HFF-Myc (cell line): Measurements from ENCODE around the gene EPHA3.

Source experiments
- DNase-seq: peaks from one replicate; pipeline ENCODE4 v3.0.0-alpha.2; 2011; ENCODE audit warnings: low read depth; ENCODE audit errors: extremely low read depth
- H3K4me3 ChIP-seq: replicated peaks from 2 replicates; pipeline ENCODE4 v1.5.1; 2011; ENCODE audit warnings: low read depth, mild to moderate bottlenecking, control low read depth, low read length
- TF ChIP-seq, protein P1 (sequence below): IDR thresholded peaks from 2 replicates; pipeline ENCODE4 v1.5.1; 2012; ENCODE audit warnings: mild to moderate bottlenecking, low read depth, low read length, control low read depth; ENCODE audit errors: missing control alignments

EPHA3 gene

GRCh38 chr3:89105503-89105902 is 1.9 kb upstream of the EPHA3 start:
- DNase-seq: no peak
- TF ChIP-seq, protein P1, sequence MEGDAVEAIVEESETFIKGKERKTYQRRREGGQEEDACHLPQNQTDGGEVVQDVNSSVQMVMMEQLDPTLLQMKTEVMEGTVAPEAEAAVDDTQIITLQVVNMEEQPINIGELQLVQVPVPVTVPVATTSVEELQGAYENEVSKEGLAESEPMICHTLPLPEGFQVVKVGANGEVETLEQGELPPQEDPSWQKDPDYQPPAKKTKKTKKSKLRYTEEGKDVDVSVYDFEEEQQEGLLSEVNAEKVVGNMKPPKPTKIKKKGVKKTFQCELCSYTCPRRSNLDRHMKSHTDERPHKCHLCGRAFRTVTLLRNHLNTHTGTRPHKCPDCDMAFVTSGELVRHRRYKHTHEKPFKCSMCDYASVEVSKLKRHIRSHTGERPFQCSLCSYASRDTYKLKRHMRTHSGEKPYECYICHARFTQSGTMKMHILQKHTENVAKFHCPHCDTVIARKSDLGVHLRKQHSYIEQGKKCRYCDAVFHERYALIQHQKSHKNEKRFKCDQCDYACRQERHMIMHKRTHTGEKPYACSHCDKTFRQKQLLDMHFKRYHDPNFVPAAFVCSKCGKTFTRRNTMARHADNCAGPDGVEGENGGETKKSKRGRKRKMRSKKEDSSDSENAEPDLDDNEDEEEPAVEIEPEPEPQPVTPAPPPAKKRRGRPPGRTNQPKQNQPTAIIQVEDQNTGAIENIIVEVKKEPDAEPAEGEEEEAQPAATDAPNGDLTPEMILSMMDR: no peak
- H3K4me3 ChIP-seq: no peak overlapping the region

GRCh38 chr3:89108291-89108550 is 800 bp downstream of the EPHA3 start:
- H3K4me3 ChIP-seq: peak overlapping the region; percentile 42; the same call in 1 of the 2 replicates
- DNase-seq: no peak
- TF ChIP-seq, protein P1: no peak

DNA sequence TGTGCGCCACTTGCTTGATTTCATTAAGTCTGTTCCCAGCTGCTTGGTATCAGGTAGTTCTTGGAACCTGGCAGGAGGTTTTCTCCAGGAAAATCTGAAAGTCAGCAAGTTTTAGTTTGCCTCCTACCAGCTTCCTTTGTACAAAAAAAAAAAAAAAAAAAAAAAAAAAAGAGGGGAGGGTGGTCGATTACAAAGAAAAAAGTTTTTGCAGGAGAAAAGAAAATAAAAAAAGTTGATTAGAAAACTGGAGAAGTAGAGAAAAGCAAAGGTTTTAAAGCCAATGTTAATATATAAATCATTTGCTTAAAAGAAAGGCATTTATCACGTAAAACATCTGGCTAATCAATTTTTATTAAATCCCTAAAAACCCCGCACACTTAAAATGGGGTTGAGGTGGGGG is 5.9 kb downstream of the EPHA3 start:
- TF ChIP-seq, protein P1: no peak
- DNase-seq: no peak
- no peak overlapping the region for H3K4me3 ChIP-seq

GRCh38 chr3:89113893-89114840 is 6.7 kb downstream of the EPHA3 start:
- TF ChIP-seq, protein P1: peak; percentile 68
- H3K4me3 ChIP-seq: peak overlapping the region; percentile 38
- peak; percentile 7 for DNase-seq

DNA sequence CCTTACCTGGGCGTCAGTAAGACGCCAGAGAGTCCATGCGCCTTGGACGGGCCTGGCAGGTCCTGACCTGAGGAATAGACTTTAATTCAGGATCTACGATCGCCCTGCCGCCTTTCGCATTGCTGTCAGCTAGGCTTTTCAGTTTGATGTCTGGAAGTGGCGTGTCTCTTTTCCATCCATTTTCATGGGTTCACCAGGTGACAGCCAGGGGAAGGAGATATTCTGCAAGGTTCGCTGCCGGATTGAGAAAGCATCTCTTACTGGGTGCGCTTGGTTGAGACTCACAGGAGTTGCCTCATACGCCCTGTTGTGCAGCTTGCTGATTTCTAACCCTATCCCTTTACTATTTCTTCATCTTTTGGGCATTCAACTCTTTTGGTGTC is 7.4 kb downstream of the EPHA3 start:
- TF ChIP-seq, protein P1: no peak
- H3K4me3 ChIP-seq: peak overlapping the region; percentile 38
- no peak for DNase-seq

DNA sequence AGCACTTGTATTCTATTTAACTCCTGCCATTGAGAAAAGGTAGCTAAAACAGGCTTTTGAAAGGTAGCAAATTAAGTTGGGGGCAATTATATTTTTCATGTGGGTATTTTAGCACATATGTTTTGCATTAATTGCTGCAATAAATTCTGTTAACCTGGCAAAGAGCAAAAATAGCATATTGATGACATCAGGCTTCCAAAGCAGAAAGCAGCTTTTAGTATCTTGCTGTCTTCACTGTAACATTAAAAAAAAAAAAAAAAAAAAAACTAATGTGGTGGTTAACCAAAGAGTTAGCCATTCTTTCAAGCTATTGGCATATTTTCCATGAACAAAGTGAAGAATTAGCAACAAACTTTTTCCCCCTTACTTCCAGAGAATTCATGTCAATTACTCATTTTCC is 9.1 kb downstream of the EPHA3 start:
- no peak overlapping the region for H3K4me3 ChIP-seq
- TF ChIP-seq, protein P1: no peak
- DNase-seq: peak; percentile 4

- H3K4me3 ChIP-seq: no peak overlapping the region
- TF ChIP-seq, protein P1: no peak
- DNase-seq: no peak
These were observed 30.6 kb downstream of the EPHA3 start for GRCh38 chr3:89138048-89138447.
